Stimulated activated CD8-positive, alpha-beta memory T cell treated with anti-CD3 and anti-CD28 coated beads, Interleukin-7, amount 100 ng/mL, for 48 hours (primary cell): ENCODE data around the gene NAV1.

ENCODE experiments used
- DNase-seq, 2 donors: peaks; one replicate each; pipeline ENCODE4 v3.0.0-alpha.2; 2020; ENCODE audit warnings: low read depth in 1 of 2; ENCODE audit errors: extremely low read depth in 1 of 2

NAV1 gene

GRCh38 chr1:201502511-201502857 is 36.4 kb upstream of the NAV1 start:
- DNase-seq, result no peak

- DNase-seq, result no peak
Observed at GRCh38 chr1:201503397-201504176, 35.3 kb upstream of the NAV1 start.

- DNase-seq, result no peak
Observed at GRCh38 chr1:201504179-201504631, 34.7 kb upstream of the NAV1 start.

- DNase-seq, result no peak
Observed at GRCh38 chr1:201504799-201505502, 34.0 kb upstream of the NAV1 start.

GRCh38 chr1:201505503-201505890 is 33.4 kb upstream of the NAV1 start:
- DNase-seq, result no peak

GRCh38 chr1:201506092-201506491 is 32.8 kb upstream of the NAV1 start:
- no peak for DNase-seq

- DNase-seq, result peak; percentile 79 to 83
Observed at GRCh38 chr1:201506557-201507359, 32.2 kb upstream of the NAV1 start, which contains the start of gene CSRP1. CSRP1 (minus strand) TSS chr1:201507123; CDS start chr1:201496303, 10,820 bp downstream.

GRCh38 chr1:201507360-201507675 is 31.6 kb upstream of the NAV1 start:
- no peak for DNase-seq

GRCh38 chr1:201508809-201509208 is 30.1 kb upstream of the NAV1 start:
- DNase-seq, result no peak

- no peak for DNase-seq
Observed at GRCh38 chr1:201509601-201510374, 29.1 kb upstream of the NAV1 start.

- no peak for DNase-seq
Observed at GRCh38 chr1:201510734-201511133, 28.2 kb upstream of the NAV1 start.

- DNase-seq, result no peak
Observed at GRCh38 chr1:201511396-201511940, 27.5 kb upstream of the NAV1 start.

- DNase-seq, result no peak
Observed at GRCh38 chr1:201511941-201512539, 26.9 kb upstream of the NAV1 start.

- DNase-seq, result no peak
Observed at GRCh38 chr1:201513498-201514243, 25.3 kb upstream of the NAV1 start.

GRCh38 chr1:201514466-201514865 is 24.5 kb upstream of the NAV1 start:
- no peak for DNase-seq

GRCh38 chr1:201515062-201515750 is 23.7 kb upstream of the NAV1 start:
- DNase-seq, result no peak

GRCh38 chr1:201515895-201516294 is 23.0 kb upstream of the NAV1 start:
- no peak for DNase-seq

GRCh38 chr1:201516511-201517127 is 22.3 kb upstream of the NAV1 start:
- no peak for DNase-seq
